Measurements from ENCODE around the gene GAREM1.
"Not testable (repeated sequence)": the region's sequence is repeated elsewhere in the genome, so short reads cannot be mapped to it uniquely, and the experiment has no call there.

The GAREM1 gene

DNA sequence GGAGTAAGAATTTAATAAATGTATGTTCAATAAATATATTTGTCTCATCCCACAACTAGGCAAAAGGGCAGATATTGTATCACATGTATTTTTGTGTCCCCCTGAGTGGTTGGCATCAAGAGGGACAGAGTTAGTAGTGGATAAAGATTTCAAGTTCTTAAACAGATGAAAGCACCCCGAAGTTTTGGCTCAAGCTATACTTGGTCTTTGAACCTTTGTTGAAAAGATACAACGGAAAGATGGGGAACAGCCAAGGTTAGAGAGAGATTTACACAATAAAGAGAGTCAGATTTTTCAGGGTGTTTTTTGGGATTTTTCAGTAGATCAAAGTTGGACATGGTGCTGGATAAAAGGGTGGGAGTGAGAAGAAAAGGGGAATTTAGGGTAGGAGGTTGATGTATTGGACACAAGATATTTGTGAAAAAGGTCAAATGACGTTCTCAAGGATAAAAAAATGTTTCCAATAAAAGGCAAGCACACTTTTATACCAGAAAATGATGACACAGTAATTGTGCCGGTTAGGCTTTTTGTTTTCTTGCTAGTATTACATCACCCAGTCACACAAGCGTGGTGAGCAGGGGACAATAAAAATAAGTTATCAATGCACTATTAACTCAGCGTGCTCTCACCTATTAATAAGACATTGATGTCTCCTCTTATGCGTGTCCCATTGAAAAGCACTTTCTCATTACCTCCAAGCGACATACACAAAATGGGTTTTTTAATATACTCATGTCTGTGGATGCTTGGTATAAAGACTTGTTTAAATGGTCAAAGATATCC lies 221.3 kb downstream of the GAREM1 start:
- DNase-seq: no peak

DNA sequence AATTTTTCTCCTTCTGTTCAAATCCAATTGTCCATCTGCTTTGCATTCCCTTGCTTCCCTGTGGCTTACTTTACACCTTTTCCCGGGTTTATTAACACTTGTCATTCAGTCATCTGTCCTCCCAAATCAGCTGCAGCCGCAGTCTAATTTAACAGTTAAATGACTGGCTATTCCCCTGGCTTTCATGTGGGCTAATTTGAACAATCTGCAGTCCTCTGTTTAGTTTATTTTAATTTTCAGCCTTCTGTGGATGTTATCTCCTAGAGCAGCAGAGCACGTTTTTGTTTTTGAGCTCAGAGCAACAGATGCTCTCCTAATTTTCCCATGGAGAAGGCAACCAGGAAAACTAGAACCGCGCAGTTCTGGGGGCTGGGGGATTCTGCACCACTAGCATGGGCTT lies 225.8 kb downstream of the GAREM1 start:
- DNase-seq: no peak

DNA sequence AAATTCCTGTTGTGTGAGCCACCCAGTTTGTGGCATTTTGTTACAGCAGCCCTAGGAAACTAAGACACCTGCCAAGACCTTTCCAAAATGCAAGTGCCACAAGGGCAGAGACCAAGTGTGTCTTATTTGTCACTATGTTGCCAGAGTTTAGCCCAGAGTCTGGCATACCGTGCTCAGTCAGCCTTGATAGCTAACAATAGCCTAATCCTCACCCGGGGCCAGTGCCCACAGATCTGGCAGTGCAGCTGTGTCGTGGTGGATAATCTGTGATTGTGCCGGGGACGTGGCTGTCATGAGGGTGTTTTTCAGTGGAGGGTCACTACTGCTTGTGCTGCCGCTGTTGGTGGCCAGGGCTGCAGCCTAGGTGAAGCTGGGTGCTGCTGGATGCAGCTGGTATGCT lies 227.3 kb downstream of the GAREM1 start:
- DNase-seq: no peak

DNA sequence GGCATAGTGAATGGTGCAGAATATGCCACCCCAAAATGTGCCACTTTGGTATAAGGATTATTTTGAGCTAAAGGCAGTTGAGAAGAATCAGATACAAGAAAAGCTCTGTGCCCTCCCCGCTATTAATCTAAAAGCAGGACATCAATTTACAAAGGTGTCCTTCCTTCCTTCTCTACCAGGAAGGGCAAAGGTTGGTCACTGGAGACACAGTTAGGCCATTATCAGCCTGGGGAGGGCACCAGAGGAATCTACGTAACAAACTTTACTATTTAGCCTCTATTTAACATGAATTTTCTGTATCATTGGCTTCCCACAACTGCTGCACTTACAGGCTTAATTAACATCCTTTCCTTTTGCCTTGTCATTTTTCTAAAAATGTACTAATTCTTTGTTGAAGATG lies 228.3 kb downstream of the GAREM1 start:
- DNase-seq: no peak

DNA sequence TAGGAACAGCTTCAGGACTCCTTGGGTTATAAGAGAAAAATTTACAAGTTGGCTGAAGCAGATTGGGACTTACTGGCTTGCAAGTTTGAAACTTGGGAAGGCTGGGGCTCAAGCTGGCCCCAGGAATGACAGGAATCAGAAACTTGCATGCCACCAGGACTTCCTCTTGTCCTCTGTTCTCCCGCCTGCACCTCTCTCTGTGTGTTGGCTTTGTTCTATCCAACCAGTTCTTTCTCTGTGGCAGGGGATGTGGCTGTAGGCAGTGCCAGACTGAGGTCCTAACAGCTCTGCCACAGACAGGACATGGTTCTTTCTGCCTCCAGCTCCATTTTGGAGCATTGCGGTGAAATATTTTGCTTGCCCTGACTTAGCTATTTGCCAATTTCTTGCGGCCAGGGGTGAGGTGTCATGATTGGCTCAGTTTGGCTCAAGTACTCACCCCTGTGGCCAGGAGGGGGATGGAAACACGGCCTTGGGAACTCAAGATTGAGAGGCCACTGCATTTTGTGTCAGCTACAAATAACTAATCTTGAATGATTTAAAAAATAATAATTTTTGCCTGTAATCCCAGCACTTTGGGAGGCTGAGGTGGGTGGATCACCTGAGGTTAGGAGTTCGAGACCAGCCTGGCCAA lies 231.9 kb downstream of the GAREM1 start:
- no peak for DNase-seq

DNA sequence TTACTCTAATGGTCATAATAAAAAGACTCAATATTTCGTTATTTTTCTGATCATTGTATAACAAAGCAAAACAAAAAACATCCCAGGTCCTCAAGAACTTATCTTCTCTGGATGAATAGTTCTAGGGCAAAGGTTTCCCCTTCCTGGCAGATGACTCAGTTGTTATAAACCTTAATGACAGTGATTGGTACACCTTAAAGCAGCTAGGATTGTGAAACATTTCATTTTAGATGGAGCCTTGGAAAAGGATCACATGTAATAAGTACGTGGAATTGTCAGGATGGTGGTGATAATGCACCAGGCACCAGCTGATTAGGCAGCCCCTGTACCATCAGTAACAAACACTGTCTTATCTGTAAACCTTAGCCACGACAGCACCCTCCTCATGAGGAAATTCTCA lies 233.6 kb downstream of the GAREM1 start:
- no peak for DNase-seq

DNA sequence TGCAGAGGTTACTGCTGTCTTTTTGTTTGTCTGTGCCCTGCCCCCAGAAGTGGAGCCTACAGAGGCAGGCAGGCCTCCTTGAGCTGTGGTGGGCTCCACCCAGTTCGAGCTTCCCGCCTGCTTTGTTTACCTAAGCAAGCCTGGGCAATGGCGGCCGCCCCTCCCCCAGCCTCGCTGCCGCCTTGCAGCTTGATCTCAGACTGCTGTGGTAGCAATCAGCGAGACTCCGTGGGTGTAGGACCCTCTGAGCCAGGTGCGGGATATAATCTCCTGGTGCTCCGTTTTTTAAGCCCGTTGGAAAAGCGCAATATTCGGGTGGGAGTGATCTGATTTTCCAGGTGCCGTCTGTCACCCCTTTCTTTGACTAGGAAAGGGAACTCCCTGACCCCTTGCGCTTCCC lies 237.3 kb downstream of the GAREM1 start:
- DNase-seq: not testable (repeated sequence)

DNA sequence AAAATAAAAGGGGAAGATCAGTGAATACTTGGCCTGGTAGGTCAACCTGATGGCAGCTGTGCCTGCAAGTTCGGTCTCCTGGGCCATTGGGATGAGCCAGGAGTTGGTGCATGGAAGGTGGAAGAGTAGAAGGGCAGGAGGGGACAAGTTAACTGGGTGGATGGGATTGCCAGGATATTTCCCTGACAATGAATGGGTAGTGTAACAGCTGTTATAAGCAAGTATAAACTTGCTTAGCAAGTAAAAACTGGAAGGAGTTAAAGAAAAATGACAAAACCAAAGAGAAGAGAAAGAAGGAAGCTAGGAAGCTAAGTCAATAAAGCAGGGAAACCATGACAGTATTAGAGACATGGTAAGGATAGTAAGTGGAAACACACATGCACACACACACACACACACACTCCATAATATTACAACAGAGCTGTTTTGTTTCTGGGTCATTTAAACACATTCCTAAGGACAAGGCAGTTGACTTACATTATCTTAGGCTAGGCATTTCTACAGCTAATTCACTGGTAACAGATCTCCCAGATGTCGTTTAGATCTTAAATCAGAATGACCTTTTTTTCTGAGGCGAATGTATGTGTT lies 251.2 kb downstream of the GAREM1 start:
- no peak for DNase-seq

DNA sequence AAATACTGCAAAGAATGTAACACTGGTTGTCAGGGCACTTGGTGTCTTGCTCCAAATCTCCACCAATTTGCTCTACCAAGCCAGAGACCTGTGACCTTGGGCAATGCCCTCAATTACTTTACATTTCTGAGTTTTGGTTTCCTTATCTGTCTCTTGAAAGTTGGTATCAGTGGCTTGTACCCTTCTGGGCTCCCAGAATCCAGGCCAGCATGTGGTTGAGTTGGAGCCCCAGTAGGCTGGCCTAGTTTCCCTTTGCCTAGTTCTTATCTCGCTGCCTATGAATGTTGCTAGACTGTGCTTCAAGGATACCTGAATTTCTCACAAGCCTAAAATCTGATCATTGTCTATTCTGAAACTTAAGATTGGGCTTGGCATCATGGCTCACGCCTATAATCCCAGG lies 254.3 kb downstream of the GAREM1 start:
- DNase-seq: no peak

DNA sequence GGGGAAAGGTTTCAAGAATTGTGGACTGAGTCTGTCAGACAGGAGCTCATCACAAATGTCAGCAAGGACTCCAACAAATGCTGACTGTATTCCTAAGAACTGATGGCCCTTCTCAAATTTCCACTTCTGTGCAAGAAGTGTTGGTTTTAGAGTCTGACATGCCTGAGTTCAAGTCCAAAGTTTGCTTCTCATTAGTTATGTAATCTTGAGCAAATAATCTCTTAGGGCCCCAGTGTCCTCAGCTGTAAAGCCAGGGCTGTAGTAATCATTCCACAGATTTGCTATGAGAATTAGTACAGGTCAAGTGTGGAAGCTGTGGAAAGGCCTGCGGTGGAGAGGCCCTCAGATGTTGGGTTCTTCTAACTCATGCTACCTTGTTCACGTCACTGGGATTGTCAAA lies 257.0 kb downstream of the GAREM1 start:
- no peak for DNase-seq
